WTC11 (cell line): ENCODE results near the gene ZNF407. TPM values are rescaled to one million over a fixed set of nuclear protein-coding genes. Genes with fewer than 3 reads are reported as not detected.

Experiments used
- ATAC-seq: fragments of 200-7000 bp; cut with Tn5 transposase; 2 replicates; pipeline ENCODE4 v1.10.0; 2021; ENCODE audit warnings: mild to moderate bottlenecking, moderate library complexity
- CTCF ChIA-PET: fragments of 300-600 bp; sonication (Branson Sonifier 250); formaldehyde crosslinking; loops from one replicate; lab custom pipeline; 2021; ENCODE audit warnings: antibody characterized with exemption; lab: Charles Lee
- POLR2A ChIA-PET: fragments of 350-600 bp; sonication (Branson Sonifier 250); formaldehyde crosslinking; loops from one replicate; lab custom pipeline; 2021; ENCODE audit warnings: antibody characterized with exemption; lab: Charles Lee
- DNase-seq: peaks from one replicate; pipeline ENCODE4 v3.0.0; 2021; ENCODE audit warnings: low spot score
- H3K27ac Mint-ChIP-seq: 2 replicates; pipeline ENCODE4 v1.8.0; 2021; ENCODE audit warnings: mixed read lengths
- H3K27me3 Mint-ChIP-seq: 2 replicates; pipeline ENCODE4 v1.8.0; 2021; ENCODE audit warnings: low read depth, mild to moderate bottlenecking, moderate library complexity, mixed read lengths
- H3K36me3 Mint-ChIP-seq: 2 replicates; pipeline ENCODE4 v1.8.0; 2021; ENCODE audit warnings: mixed read lengths
- H3K4me1 Mint-ChIP-seq: 2 replicates; pipeline ENCODE4 v1.8.0; 2022; ENCODE audit warnings: mixed read lengths
- H3K4me3 Mint-ChIP-seq: 2 replicates; pipeline ENCODE4 v1.8.0; 2021; ENCODE audit warnings: mild to moderate bottlenecking, moderate library complexity, mixed read lengths
- H3K9me3 Mint-ChIP-seq: 2 replicates; pipeline ENCODE4 v1.8.0; 2021; ENCODE audit warnings: mixed read lengths
- CBFB ChIP-seq: sonication (generic); formaldehyde crosslinking; IDR thresholded peaks from 2 replicates; pipeline ENCODE4 v1.8.1; 2022; ENCODE audit warnings: mild to moderate bottlenecking, low read depth, missing genetic modification reagents
- CREM ChIP-seq: sonication (generic); formaldehyde crosslinking; IDR thresholded peaks from 2 replicates; pipeline ENCODE4 v1.8.1; 2022; ENCODE audit warnings: mild to moderate bottlenecking, missing genetic modification reagents, moderate library complexity
- GABPB1 ChIP-seq: sonication (generic); formaldehyde crosslinking; IDR thresholded peaks from 2 replicates; pipeline ENCODE4 v1.8.1; 2023; ENCODE audit warnings: mild to moderate bottlenecking, missing genetic modification reagents
- GRHL2 ChIP-seq: fragments of 250-450 bp; sonication (Bioruptor Pico); IDR thresholded peaks from 2 replicates; pipeline ENCODE4 v1.8.0; 2022; ENCODE audit warnings: mild to moderate bottlenecking, moderate library complexity; ENCODE audit not compliant: insufficient replicate concordance, severe bottlenecking
- IRF2 ChIP-seq: sonication (generic); formaldehyde crosslinking; IDR thresholded peaks from 2 replicates; pipeline ENCODE4 v1.8.0; 2022; ENCODE audit warnings: low read depth, missing genetic modification reagents, borderline replicate concordance
- JAZF1 ChIP-seq: fragments of 250-450 bp; sonication (Bioruptor Pico); IDR thresholded peaks from 2 replicates; pipeline ENCODE4 v1.9.0; 2021; ENCODE audit warnings: moderate library complexity, mild to moderate bottlenecking, inconsistent platforms
- JUN ChIP-seq: sonication (generic); formaldehyde crosslinking; IDR thresholded peaks from 2 replicates; pipeline ENCODE4 v1.8.0; 2023; ENCODE audit warnings: mild to moderate bottlenecking, missing genetic modification reagents
- PRRX2 ChIP-seq: fragments of 250-450 bp; sonication (Bioruptor Pico); IDR thresholded peaks from 2 replicates; pipeline ENCODE4 v1.8.0; 2021; ENCODE audit warnings: mild to moderate bottlenecking
- SP1 ChIP-seq: sonication (generic); formaldehyde crosslinking; conservative IDR thresholded peaks from 2 replicates; pipeline ENCODE4 v1.8.1; 2022; ENCODE audit warnings: missing genetic modification reagents
- TP53 ChIP-seq: sonication (generic); formaldehyde crosslinking; IDR thresholded peaks from 2 replicates; pipeline ENCODE4 v1.8.1; 2023; ENCODE audit warnings: mild to moderate bottlenecking, missing genetic modification reagents
- ZBTB21 ChIP-seq: sonication (generic); formaldehyde crosslinking; IDR thresholded peaks from 2 replicates; pipeline ENCODE4 v1.8.1; 2023; ENCODE audit warnings: mild to moderate bottlenecking, missing genetic modification reagents, borderline replicate concordance
- ZNF219 ChIP-seq: sonication (generic); formaldehyde crosslinking; IDR thresholded peaks from 2 replicates; pipeline ENCODE4 v1.8.0; 2023; ENCODE audit warnings: missing genetic modification reagents, mild to moderate bottlenecking, borderline replicate concordance
- ZNF263 ChIP-seq: sonication (generic); formaldehyde crosslinking; IDR thresholded peaks from 2 replicates; pipeline ENCODE4 v1.8.1; 2022; ENCODE audit warnings: low read depth, mild to moderate bottlenecking, moderate library complexity, missing genetic modification reagents
- total RNA-seq: library from RNA; stranded (reverse); gene quantifications from 3 replicates; pipeline ENCODE4 v1.2.3, GENCODE V29; 2021
- TF ChIP-seq, protein P1 (sequence below): sonication (generic); formaldehyde crosslinking; conservative IDR thresholded peaks from 2 replicates; pipeline ENCODE4 v1.8.1; 2023; ENCODE audit warnings: mild to moderate bottlenecking, low read depth, missing genetic modification reagents, moderate library complexity
- TF ChIP-seq, protein P2 (sequence below): fragments of 250-450 bp; sonication (Bioruptor Pico); IDR thresholded peaks from 2 replicates; pipeline ENCODE4 v1.8.0; 2021; ENCODE audit warnings: mild to moderate bottlenecking
- TF ChIP-seq, protein P3 (sequence below): sonication (generic); formaldehyde crosslinking; IDR thresholded peaks from 2 replicates; pipeline ENCODE4 v1.8.1; 2023; ENCODE audit warnings: mild to moderate bottlenecking, missing genetic modification reagents, moderate library complexity
- TF ChIP-seq, protein P4 (sequence below): sonication (generic); formaldehyde crosslinking; conservative IDR thresholded peaks from 2 replicates; pipeline ENCODE4 v1.8.1; 2022; ENCODE audit warnings: mild to moderate bottlenecking, missing genetic modification reagents
- TF ChIP-seq, protein P5 (sequence below): sonication (generic); formaldehyde crosslinking; IDR thresholded peaks from 2 replicates; pipeline ENCODE4 v1.8.0; 2022; ENCODE audit warnings: mild to moderate bottlenecking, missing genetic modification reagents
- TF ChIP-seq, protein P6 (sequence below): sonication (generic); formaldehyde crosslinking; IDR thresholded peaks from 2 replicates; pipeline ENCODE4 v1.8.1; 2023; ENCODE audit warnings: mild to moderate bottlenecking, moderate library complexity, missing genetic modification reagents
- TF ChIP-seq, protein P7 (sequence below): sonication (generic); formaldehyde crosslinking; IDR thresholded peaks from 2 replicates; pipeline ENCODE4 v1.8.1; 2022; ENCODE audit warnings: mild to moderate bottlenecking, missing genetic modification reagents, moderate library complexity, borderline replicate concordance
- TF ChIP-seq, protein P8 (sequence below): sonication (generic); formaldehyde crosslinking; IDR thresholded peaks from 2 replicates; pipeline ENCODE4 v1.8.1; 2022; ENCODE audit warnings: low read depth, missing genetic modification reagents, borderline replicate concordance
- TF ChIP-seq, protein P9 (sequence below): fragments of 250-450 bp; sonication (Bioruptor Pico); IDR thresholded peaks from 2 replicates; pipeline ENCODE4 v1.9.0; 2021; ENCODE audit warnings: mild to moderate bottlenecking

The ZNF407 gene
- total RNA-seq, 1 experiment from 2014 or later = 6.5 TPM

DNA sequence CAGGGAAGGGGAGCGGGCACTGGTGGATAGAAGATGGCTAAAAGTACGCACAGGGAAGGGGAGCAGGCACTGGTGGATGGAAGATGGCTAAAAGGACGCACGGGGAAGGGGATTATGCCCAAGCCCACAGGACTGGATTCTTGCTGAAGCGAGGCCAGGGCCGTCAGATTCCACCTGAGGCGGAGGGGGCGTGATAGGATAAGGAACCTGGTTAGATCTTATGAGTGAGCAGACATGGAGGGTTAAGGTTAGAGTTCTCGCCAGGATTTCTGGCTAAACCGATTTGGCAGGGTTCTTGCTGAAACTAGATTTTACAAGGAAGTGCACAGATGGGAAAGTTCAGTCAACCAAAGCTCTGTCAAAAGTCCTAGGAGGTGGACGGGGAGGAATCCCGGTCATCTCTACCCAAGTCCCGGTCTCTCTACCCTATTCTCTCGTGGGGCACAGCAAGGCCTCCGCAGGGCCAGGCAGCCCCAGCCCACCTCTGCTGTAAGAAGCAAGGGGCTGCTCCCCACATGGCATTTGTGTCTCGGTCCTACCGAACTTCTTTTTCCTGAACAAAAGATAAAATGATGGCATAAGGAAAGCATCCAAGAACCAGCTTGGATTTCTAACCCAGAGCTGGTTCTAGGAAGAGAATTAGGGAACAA is 470.5 kb downstream of the ZNF407 start (continued):
- TF ChIP-seq, protein P1, sequence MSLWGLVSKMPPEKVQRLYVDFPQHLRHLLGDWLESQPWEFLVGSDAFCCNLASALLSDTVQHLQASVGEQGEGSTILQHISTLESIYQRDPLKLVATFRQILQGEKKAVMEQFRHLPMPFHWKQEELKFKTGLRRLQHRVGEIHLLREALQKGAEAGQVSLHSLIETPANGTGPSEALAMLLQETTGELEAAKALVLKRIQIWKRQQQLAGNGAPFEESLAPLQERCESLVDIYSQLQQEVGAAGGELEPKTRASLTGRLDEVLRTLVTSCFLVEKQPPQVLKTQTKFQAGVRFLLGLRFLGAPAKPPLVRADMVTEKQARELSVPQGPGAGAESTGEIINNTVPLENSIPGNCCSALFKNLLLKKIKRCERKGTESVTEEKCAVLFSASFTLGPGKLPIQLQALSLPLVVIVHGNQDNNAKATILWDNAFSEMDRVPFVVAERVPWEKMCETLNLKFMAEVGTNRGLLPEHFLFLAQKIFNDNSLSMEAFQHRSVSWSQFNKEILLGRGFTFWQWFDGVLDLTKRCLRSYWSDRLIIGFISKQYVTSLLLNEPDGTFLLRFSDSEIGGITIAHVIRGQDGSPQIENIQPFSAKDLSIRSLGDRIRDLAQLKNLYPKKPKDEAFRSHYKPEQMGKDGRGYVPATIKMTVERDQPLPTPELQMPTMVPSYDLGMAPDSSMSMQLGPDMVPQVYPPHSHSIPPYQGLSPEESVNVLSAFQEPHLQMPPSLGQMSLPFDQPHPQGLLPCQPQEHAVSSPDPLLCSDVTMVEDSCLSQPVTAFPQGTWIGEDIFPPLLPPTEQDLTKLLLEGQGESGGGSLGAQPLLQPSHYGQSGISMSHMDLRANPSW = no peak
- TF ChIP-seq, protein P2, sequence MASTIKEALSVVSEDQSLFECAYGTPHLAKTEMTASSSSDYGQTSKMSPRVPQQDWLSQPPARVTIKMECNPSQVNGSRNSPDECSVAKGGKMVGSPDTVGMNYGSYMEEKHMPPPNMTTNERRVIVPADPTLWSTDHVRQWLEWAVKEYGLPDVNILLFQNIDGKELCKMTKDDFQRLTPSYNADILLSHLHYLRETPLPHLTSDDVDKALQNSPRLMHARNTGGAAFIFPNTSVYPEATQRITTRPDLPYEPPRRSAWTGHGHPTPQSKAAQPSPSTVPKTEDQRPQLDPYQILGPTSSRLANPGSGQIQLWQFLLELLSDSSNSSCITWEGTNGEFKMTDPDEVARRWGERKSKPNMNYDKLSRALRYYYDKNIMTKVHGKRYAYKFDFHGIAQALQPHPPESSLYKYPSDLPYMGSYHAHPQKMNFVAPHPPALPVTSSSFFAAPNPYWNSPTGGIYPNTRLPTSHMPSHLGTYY = no peak
- TF ChIP-seq ZNF219 (CRISPR knock-in tag) = no peak
- TF ChIP-seq TP53 (CRISPR knock-in tag) = no peak
- TF ChIP-seq, protein P3, sequence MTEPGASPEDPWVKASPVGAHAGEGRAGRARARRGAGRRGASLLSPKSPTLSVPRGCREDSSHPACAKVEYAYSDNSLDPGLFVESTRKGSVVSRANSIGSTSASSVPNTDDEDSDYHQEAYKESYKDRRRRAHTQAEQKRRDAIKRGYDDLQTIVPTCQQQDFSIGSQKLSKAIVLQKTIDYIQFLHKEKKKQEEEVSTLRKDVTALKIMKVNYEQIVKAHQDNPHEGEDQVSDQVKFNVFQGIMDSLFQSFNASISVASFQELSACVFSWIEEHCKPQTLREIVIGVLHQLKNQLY (CRISPR knock-in tag) = no peak
- no peak for TF ChIP-seq GABPB1
- no peak for TF ChIP-seq SP1 (CRISPR knock-in tag)
- TF ChIP-seq, protein P4, sequence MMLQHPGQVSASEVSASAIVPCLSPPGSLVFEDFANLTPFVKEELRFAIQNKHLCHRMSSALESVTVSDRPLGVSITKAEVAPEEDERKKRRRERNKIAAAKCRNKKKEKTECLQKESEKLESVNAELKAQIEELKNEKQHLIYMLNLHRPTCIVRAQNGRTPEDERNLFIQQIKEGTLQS = no peak

DNA sequence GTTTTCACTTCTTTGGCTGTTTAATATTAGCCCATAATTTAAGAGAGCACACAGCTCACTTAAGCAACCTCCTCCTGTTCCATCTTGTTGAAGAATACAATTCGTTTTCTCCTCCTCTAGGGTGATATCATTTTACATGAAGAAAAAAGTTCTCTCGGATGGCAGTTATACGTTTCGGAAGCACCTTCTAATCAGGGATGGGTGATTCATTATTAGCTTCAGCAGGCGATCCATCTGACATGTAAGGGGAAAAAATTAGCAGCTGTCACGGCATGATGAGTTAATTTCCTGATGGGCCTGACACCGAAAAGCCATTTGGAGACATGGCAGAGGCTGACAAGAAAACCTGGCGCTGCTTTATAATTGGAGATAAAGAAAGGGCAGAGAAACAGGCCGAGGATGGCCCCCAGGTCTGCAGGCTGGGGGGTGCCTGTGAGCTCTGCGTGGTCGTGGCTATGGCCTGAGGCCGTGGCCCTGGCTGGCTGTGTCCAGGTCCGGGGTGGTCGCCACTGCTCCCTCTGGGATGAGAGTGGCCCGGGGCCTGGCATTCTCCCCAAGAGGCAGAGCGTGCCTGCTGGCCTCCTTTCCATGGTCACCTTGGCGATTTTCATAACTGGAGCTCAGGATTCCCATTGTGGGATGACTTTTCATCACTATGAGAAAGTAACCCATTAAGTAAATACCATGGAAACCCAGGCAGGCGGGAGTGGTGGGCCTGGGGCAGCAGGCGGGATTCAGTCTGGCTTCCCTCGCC is 471.2 kb downstream of the ZNF407 start:
- Mint-ChIP-seq H3K4me1 (peaks cover 4% of the 10 kb centered on the region; the same call in 1 of the 2 replicates), H3K9me3 (no peaks in the 10 kb centered on the region), H3K27ac (no peak overlapping the region), H3K36me3 (no peaks in the 10 kb centered on the region), H3K27me3 (no peaks in the 10 kb centered on the region), H3K4me3 (no peak overlapping the region)
- ATAC-seq = no peak
- CTCF ChIA-PET = no interaction called here
- DNase-seq = no peak
- POLR2A ChIA-PET = no interaction called here
- TF ChIP-seq, protein P5, sequence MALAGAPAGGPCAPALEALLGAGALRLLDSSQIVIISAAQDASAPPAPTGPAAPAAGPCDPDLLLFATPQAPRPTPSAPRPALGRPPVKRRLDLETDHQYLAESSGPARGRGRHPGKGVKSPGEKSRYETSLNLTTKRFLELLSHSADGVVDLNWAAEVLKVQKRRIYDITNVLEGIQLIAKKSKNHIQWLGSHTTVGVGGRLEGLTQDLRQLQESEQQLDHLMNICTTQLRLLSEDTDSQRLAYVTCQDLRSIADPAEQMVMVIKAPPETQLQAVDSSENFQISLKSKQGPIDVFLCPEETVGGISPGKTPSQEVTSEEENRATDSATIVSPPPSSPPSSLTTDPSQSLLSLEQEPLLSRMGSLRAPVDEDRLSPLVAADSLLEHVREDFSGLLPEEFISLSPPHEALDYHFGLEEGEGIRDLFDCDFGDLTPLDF (CRISPR knock-in tag) = no peak
- TF ChIP-seq, protein P6, sequence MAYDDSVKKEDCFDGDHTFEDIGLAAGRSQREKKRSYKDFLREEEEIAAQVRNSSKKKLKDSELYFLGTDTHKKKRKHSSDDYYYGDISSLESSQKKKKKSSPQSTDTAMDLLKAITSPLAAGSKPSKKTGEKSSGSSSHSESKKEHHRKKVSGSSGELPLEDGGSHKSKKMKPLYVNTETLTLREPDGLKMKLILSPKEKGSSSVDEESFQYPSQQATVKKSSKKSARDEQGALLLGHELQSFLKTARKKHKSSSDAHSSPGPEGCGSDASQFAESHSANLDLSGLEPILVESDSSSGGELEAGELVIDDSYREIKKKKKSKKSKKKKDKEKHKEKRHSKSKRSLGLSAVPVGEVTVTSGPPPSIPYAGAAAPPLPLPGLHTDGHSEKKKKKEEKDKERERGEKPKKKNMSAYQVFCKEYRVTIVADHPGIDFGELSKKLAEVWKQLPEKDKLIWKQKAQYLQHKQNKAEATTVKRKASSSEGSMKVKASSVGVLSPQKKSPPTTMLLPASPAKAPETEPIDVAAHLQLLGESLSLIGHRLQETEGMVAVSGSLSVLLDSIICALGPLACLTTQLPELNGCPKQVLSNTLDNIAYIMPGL (CRISPR knock-in tag) = no peak
- no peak for TF ChIP-seq PRRX2 (CRISPR knock-in tag)
- TF ChIP-seq JUN (CRISPR knock-in tag) = no peak
- no peak for TF ChIP-seq CBFB (CRISPR knock-in tag)
- no peak for TF ChIP-seq JAZF1 (CRISPR knock-in tag)
- TF ChIP-seq, protein P7, sequence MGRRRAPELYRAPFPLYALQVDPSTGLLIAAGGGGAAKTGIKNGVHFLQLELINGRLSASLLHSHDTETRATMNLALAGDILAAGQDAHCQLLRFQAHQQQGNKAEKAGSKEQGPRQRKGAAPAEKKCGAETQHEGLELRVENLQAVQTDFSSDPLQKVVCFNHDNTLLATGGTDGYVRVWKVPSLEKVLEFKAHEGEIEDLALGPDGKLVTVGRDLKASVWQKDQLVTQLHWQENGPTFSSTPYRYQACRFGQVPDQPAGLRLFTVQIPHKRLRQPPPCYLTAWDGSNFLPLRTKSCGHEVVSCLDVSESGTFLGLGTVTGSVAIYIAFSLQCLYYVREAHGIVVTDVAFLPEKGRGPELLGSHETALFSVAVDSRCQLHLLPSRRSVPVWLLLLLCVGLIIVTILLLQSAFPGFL = no peak
- TF ChIP-seq ZBTB21 (CRISPR knock-in tag) = no peak
- no peak for TF ChIP-seq CREM
- TF ChIP-seq, protein P8, sequence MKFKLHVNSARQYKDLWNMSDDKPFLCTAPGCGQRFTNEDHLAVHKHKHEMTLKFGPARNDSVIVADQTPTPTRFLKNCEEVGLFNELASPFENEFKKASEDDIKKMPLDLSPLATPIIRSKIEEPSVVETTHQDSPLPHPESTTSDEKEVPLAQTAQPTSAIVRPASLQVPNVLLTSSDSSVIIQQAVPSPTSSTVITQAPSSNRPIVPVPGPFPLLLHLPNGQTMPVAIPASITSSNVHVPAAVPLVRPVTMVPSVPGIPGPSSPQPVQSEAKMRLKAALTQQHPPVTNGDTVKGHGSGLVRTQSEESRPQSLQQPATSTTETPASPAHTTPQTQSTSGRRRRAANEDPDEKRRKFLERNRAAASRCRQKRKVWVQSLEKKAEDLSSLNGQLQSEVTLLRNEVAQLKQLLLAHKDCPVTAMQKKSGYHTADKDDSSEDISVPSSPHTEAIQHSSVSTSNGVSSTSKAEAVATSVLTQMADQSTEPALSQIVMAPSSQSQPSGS (CRISPR knock-in tag) = no peak
- TF ChIP-seq GRHL2 (CRISPR knock-in tag) = no peak
- no peak for TF ChIP-seq IRF2 (CRISPR knock-in tag)
- TF ChIP-seq, protein P9, sequence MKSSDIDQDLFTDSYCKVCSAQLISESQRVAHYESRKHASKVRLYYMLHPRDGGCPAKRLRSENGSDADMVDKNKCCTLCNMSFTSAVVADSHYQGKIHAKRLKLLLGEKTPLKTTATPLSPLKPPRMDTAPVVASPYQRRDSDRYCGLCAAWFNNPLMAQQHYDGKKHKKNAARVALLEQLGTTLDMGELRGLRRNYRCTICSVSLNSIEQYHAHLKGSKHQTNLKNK (CRISPR knock-in tag) = no peak
- TF ChIP-seq ZNF263 (CRISPR knock-in tag) = no peak
